Measurements from ENCODE around the gene LONP1.

DNA sequence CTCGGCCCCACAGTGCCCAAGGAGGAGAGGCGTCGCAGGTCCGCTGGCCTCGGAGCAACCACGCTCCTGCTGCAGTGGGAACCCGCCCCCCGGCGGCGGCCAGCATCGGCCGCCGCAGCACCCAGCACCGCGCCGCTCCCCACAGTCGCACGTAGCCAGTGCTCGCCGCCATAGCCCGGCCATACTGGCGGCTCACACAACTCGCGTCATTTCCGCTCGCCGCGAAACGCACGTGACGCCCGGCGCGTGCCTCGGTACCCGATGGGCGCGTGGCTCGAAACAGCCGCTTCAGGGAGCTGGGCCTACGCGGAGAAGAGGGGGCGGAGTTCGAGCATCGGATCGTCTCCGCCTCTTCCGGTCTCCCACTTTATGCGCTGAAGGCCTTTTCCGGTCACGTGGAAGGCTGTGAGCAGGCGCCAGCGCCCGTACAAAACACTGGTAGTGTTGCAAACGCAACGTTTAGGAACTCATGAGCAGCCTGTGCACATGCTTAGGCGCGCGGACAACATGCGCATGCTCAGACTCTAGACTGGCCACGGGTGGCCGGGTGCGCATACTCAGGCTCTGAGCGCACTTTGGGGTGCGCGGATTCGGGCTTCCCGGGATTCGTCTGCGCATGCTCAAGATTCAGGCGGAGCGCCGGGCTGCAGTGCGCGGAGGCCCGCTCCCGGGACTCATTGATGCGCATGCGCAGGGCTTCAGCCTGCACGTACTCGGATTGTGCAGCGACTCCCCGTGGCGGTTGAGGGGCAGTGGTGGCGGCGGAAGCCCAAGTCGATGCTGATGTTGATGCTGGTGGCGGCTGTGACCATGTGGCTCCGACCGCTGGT is at the start of gene LONP1, which contains the start of gene CATSPERD:
- TF ChIP-seq, protein P1, sequence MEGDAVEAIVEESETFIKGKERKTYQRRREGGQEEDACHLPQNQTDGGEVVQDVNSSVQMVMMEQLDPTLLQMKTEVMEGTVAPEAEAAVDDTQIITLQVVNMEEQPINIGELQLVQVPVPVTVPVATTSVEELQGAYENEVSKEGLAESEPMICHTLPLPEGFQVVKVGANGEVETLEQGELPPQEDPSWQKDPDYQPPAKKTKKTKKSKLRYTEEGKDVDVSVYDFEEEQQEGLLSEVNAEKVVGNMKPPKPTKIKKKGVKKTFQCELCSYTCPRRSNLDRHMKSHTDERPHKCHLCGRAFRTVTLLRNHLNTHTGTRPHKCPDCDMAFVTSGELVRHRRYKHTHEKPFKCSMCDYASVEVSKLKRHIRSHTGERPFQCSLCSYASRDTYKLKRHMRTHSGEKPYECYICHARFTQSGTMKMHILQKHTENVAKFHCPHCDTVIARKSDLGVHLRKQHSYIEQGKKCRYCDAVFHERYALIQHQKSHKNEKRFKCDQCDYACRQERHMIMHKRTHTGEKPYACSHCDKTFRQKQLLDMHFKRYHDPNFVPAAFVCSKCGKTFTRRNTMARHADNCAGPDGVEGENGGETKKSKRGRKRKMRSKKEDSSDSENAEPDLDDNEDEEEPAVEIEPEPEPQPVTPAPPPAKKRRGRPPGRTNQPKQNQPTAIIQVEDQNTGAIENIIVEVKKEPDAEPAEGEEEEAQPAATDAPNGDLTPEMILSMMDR (IDR thresholded peaks at IDR 0.05) = peak in 1 of 3 donors; percentile 98
- peak in 1 of 2 donors; percentile 70 for TF ChIP-seq POLR2A (IDR thresholded peaks at IDR 0.05)

All from lower leg skin (tissue), 3 donors.